Amniotic stem cell (primary cell): ENCODE results near the gene ARPC2.

ENCODE experiments used
- DNase-seq: peaks from one replicate; lab custom pipeline; 2025; lab: John Stamatoyannopoulos, UW

ARPC2 gene

DNA sequence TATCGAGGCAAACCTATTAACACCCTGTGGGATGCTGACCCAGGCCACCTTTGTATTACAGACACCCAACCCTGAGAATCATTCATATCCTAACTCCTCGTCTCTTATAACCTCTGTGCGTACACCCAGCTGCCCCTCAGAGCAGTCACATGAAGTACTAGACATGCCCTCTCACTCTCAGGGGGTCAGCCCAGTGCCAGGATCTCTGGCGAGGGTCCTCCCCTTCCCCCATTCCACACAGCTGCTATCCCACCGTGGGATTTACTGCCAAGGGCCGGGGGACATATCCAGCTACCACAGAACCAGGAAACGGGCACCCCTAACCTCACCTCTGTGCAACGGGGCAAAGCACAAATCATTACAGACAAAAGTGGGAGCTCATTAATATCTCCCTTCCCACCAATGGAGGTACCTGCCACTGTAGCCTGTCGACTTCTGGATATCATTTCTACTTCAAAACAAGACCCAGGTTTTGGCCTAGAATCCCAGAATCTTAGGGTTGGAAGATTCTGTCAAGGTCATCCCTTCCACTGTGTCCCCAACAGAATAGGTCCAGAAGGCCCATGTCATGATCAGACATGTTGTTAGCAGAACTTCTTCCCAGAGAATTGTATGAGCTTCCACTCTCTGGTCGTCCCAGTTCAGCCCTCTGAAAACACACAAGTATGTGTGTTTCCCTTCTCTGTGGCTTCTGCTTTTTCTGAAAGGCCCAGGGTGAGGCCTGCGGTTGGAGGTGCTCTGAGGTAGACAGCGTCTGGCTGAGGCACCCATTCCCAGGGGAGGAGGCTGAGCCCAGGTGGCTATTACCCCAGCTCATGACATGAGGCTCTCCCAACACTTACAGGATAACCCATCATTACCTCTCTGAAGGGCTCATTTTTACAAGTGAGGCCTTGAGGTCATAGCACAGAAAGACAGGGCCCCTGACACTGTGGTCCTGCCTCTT, 73.6 kb downstream of the ARPC2 start:
- DNase-seq: no peak

DNA sequence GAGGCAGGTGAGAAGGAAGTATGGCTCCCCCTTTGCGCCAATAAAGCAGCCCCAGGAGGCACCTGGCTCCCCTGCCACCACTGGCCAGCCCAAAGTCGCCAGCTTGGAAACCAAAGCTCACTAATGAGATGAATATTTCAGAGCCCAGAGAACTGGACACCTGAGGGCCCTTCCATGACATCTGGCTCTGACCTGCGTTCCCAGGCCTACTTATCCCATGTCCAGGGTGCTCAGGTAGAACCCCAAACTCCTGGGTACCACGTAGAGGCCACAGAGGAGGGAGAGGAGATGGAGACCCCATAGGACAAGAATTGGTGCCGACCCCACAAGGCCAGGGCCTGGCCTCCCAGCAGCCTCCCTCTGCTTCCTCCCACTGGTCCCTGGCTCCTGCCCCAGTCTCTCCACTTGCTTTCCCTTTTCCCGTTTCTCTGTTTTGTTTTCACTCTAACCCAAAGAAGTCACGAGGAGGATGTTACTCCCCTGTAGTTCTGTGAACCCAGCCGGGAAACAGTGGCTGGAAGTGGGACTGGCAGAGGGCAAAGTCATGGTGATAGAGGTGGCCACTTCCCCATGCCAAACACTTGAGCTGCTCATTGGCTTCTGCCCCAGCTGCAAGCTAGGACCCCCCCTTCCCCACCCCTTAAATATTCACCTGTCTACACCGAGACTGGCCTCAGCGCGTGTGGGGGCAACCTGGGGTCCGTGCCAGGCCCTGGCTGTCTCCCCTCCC, 74.5 kb downstream of the ARPC2 start:
- peak; percentile 4 for DNase-seq

DNA sequence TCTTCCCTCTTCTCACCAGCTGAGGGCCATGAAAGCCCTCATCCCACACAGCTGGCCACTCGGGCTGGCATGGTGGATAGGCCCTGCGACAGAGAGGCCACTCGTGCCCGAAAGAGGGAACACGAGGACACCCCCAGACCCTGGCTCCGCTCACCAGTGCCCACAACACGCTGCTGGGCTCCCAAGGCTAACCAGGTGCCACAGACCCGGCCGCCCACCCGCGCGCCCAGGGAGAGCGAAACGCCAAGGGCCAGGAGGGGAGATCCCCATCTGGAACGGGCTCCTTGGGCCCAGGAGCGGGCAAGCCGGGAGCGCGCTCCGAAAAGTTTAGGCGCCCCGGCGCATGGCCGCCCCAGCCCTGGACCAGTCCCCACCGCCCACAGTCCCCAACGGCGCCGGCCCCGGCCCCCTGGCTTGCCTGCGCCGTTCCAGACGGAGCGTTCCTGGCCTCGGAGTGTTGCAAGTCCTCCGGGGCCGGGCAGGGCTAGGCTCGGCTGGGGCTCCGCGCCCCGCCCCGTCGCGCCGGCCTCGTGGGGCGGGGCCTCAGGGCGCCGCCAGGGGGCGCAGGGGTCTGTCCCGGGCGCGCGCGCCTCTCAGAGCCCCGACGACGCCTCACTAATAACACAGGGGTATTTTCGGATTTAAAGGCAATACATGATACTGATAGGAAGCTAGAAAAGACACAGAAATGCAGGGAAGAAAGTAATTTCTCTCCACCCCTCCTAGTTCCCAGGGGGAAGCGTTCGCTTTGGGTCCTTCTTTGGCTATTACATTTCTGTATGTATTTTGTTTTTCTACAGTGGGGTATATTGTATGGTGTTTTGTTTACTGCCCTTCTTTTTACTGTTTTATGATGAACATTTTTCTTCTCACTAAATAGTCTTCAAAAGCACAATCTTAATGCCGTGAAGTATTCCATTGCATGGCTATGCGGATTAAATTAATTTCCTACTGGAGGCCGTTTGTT, 75.3 kb downstream of the ARPC2 start, which contains the start of gene TMBIM1:
TMBIM1 (minus strand) TSS at position 456 of the 967 bp plus-strand sequence. CDS start 10,362 bp downstream, outside the sequence.
- DNase-seq: peak; percentile 33

GRCh38 chr2:218293715-218294429, 76.9 kb downstream of the ARPC2 start:
- no peak for DNase-seq

DNA sequence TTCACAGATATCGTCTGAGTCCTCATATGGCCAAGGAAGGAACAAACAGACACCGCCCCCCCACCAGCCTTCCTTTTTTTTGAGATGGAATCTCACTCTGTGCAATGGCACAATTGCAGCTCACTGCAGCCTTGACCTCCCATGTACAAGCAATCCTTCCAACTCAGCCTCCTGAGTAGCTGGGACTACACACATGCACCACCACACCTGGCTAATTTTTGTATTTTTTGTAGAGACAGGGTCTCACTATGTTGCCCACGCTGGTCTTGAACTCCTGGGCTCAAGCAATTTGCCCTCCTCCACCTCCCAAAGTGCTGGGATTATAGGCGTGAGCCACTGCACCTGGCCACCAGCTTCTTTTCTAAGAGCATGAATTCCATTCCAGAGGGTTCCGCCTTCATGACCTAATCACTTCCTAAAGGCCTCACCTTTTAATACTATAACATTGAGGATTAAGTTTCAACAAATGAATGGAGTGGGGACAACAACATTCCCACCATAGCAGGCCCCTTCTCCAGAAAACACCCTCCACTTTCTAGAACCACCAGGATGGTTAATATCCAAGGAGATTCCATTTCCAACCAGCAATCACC, 77.5 kb downstream of the ARPC2 start:
- DNase-seq: no peak

DNA sequence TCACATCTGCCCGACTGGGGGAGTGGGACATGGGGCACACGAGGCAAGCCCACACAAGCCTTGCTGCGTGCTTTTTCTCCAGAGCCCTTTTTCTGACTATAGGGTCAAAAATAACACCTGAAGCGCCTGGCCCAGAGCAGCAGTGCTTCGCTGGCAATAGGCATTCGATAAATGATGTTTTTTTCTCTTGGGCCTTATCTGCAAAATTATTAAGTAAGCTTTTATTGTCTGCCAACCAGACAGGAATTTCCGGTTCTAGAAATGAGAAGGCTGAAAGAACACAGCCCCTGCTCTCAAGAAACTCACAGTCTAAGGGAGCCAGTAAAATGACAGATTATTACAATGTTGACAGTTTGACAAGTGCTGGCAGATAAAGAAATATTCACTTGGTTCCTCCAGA, 78.0 kb downstream of the ARPC2 start:
- DNase-seq: no peak

GRCh38 chr2:218296200-218296599, 79.2 kb downstream of the ARPC2 start:
- DNase-seq: no peak

DNA sequence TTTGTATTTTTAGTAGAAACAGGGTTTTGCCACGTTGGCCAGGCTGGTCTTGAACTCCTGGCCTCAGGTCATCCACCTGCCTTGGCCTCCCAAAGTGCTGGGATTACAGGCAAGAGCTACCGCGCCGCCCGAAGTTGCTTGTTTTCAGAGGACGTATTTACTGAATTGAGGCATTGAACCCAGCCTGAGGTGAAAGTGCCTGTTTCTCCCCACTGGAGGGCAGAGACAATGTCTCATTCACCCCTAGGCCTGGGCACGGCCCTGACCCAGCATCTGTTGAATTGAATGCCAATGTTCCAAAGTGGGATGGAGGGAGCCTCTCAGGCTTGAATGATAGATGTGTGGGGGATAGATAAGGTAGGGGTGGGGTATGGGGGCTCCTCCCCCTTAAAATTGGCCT, 79.9 kb downstream of the ARPC2 start:
- no peak for DNase-seq

DNA sequence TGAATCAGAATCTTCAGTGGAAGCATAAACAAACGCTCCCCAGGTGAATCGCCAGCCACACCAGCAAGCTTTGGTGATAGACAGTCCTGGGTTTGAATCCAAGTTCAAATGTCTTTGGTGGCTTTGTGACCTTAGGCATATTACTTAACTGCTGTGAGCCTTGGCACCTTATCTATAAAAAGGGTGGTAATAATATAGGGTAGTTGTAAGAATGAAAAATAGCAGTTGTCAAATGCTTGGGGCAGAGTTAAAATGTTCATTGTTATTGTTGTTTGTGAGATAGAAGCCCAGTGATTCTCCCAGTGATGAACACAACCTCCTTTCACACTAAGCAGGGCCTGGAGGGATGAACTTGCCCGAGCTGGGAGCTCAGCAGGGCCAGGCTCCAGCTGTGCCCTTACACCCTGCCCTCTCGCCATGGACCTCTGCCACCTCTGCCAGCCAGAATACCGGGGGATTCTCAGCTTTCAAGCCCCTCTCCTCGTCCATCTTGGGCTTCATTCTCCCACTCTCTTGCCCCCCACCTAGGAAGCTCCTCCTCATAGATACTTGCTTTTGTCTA, 81.4 kb downstream of the ARPC2 start:
- DNase-seq: no peak

GRCh38 chr2:218300141-218300540, 83.2 kb downstream of the ARPC2 start:
- no peak for DNase-seq

- peak; percentile 76 for DNase-seq
Measured at GRCh38 chr2:218301176-218301819, 84.3 kb downstream of the ARPC2 start.
